Endothelial cell of umbilical vein (primary cell): ENCODE data around the gene CD1D.

ENCODE experiments used
- FOS ChIP-seq: IDR thresholded peaks from 2 replicates; pipeline ENCODE4 v1.6.1; 2011; ENCODE audit warnings: mild to moderate bottlenecking, low read length, moderate library complexity, borderline replicate concordance; ENCODE audit not compliant: insufficient read depth
- TF ChIP-seq, protein P1 (sequence below), 2 donors: IDR thresholded peaks; 1 replicate in 1 of 2; 2 replicates in 1 of 2; pipeline ENCODE4 v1.5.1; 2011; ENCODE audit warnings: low read length in 2 of 2, mild to moderate bottlenecking in 2 of 2, moderate library complexity in 2 of 2, control low read depth in 1 of 2, inconsistent platforms in 1 of 2, low read depth in 1 of 2; ENCODE audit not compliant: insufficient read depth in 1 of 2; ENCODE audit errors: extremely low read depth in 1 of 2

DNA sequence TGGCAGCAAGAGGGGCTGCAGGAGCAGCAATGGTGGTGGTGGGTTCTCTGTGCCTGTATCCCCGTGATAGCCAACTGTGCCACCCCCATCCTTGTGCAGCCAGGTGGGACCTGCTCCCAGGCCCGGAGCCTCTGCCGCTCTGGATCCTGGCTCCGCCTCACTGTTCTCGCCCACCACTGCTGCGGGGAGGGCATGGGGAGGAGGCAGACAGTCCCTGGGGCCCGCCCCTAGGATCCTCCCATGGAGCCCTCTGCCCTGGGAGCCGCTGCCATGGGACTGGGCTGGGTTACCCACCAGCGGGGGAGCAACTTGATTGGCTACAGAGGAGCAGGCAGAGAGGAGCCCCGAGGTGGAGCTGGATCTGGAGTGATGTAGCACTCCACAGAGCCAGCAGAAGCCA is 31.6 kb downstream of the CD1D start:
- TF ChIP-seq FOS, result no peak
- TF ChIP-seq, protein P1, sequence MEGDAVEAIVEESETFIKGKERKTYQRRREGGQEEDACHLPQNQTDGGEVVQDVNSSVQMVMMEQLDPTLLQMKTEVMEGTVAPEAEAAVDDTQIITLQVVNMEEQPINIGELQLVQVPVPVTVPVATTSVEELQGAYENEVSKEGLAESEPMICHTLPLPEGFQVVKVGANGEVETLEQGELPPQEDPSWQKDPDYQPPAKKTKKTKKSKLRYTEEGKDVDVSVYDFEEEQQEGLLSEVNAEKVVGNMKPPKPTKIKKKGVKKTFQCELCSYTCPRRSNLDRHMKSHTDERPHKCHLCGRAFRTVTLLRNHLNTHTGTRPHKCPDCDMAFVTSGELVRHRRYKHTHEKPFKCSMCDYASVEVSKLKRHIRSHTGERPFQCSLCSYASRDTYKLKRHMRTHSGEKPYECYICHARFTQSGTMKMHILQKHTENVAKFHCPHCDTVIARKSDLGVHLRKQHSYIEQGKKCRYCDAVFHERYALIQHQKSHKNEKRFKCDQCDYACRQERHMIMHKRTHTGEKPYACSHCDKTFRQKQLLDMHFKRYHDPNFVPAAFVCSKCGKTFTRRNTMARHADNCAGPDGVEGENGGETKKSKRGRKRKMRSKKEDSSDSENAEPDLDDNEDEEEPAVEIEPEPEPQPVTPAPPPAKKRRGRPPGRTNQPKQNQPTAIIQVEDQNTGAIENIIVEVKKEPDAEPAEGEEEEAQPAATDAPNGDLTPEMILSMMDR (IDR thresholded peaks at IDR 0.05; ENCODE audit: extremely low read depth in 1 of 2, insufficient read depth in 1 of 2, low read depth in 1 of 2, low read length in 2 of 2), result no peak
